Measurements from ENCODE around the gene PMF1.
"Not testable (repeated sequence)": the region's sequence is repeated elsewhere in the genome, so short reads cannot be mapped to it uniquely, and the experiment has no call there.

PMF1 gene

GRCh38 chr1:156182010-156182779 is 30.6 kb upstream of the PMF1 start:
- Histone ChIP-seq H3K9ac (ENCODE audit: low read depth, low read length) (peak overlapping the region; percentile 49; the same call in 1 of the 2 replicates), H3K27ac (ENCODE audit: low read depth, low read length) (peak overlapping the region; percentile 97), H3K4me1 (ENCODE audit: control insufficient read depth, insufficient read depth, low read length) (peaks cover 30% of the 10 kb centered on the region), H3K4me3 (ENCODE audit: low read depth, low read length) (peak overlapping the region; percentile 22)
- H3K9me3 ChIP-seq (ENCODE audit: control insufficient read depth, insufficient read depth, low read length); H3K27me3 ChIP-seq (ENCODE audit: control insufficient read depth, insufficient read depth, low read length); H3K36me3 ChIP-seq (ENCODE audit: control insufficient read depth, insufficient read depth, low read length): not testable (repeated sequence)

GRCh38 chr1:156186347-156187177 is 26.2 kb upstream of the PMF1 start:
- H3K27me3 ChIP-seq (ENCODE audit: control insufficient read depth, insufficient read depth, low read length); H3K4me3 ChIP-seq (ENCODE audit: low read depth, low read length); H3K36me3 ChIP-seq (ENCODE audit: control insufficient read depth, insufficient read depth, low read length); H3K4me1 ChIP-seq (ENCODE audit: control insufficient read depth, insufficient read depth, low read length); H3K27ac ChIP-seq (ENCODE audit: low read depth, low read length); H3K9ac ChIP-seq (ENCODE audit: low read depth, low read length): not testable (repeated sequence)
- H3K9me3 ChIP-seq (ENCODE audit: control insufficient read depth, insufficient read depth, low read length): peaks cover 17% of the 10 kb centered on the region

- H3K9me3 ChIP-seq (ENCODE audit: control insufficient read depth, insufficient read depth, low read length): peaks cover 17% of the 10 kb centered on the region
- not testable (repeated sequence) for H3K36me3 ChIP-seq (ENCODE audit: control insufficient read depth, insufficient read depth, low read length); H3K4me3 ChIP-seq (ENCODE audit: low read depth, low read length); H3K9ac ChIP-seq (ENCODE audit: low read depth, low read length); H3K27me3 ChIP-seq (ENCODE audit: control insufficient read depth, insufficient read depth, low read length); H3K4me1 ChIP-seq (ENCODE audit: control insufficient read depth, insufficient read depth, low read length); H3K27ac ChIP-seq (ENCODE audit: low read depth, low read length)
Measured at GRCh38 chr1:156190265-156190664, 22.5 kb upstream of the PMF1 start.

GRCh38 chr1:156191292-156191964 is 21.4 kb upstream of the PMF1 start:
- Histone ChIP-seq H3K36me3 (ENCODE audit: control insufficient read depth, insufficient read depth, low read length) (peaks cover 11% of the 10 kb centered on the region), H3K27ac (ENCODE audit: low read depth, low read length) (no peak overlapping the region), H3K4me1 (ENCODE audit: control insufficient read depth, insufficient read depth, low read length) (no peaks in the 10 kb centered on the region; the same call in 1 of the 2 replicates), H3K27me3 (ENCODE audit: control insufficient read depth, insufficient read depth, low read length) (no peaks in the 10 kb centered on the region), H3K9me3 (ENCODE audit: control insufficient read depth, insufficient read depth, low read length) (peaks cover 14% of the 10 kb centered on the region), H3K9ac (ENCODE audit: low read depth, low read length) (no peak overlapping the region), H3K4me3 (ENCODE audit: low read depth, low read length) (no peak overlapping the region)

- Histone ChIP-seq H3K4me3 (ENCODE audit: low read depth, low read length) (peak overlapping the region; percentile 44), H3K9me3 (ENCODE audit: control insufficient read depth, insufficient read depth, low read length) (peaks cover 8% of the 10 kb centered on the region; the same call in 1 of the 2 replicates), H3K36me3 (ENCODE audit: control insufficient read depth, insufficient read depth, low read length) (peaks cover 14% of the 10 kb centered on the region), H3K4me1 (ENCODE audit: control insufficient read depth, insufficient read depth, low read length) (no peaks in the 10 kb centered on the region; the same call in 1 of the 2 replicates), H3K27me3 (ENCODE audit: control insufficient read depth, insufficient read depth, low read length) (no peaks in the 10 kb centered on the region), H3K27ac (ENCODE audit: low read depth, low read length) (peak overlapping the region; percentile 89), H3K9ac (ENCODE audit: low read depth, low read length) (peak overlapping the region; percentile 67)
Measured at GRCh38 chr1:156193208-156193487, 19.7 kb upstream of the PMF1 start.

GRCh38 chr1:156193488-156194299 is 19.1 kb upstream of the PMF1 start, which contains the start of gene SLC25A44:
TSS of gene SLC25A44 (plus strand) at chr1:156194104. CDS start at chr1:156199848, 5,744 bp downstream.
- Histone ChIP-seq H3K27me3 (ENCODE audit: control insufficient read depth, insufficient read depth, low read length) (no peaks in the 10 kb centered on the region), H3K27ac (ENCODE audit: low read depth, low read length) (peak within 1 kb of the TSS; percentile 89), H3K9ac (ENCODE audit: low read depth, low read length) (peak within 1 kb of the TSS; percentile 67), H3K4me3 (ENCODE audit: low read depth, low read length) (peak within 1 kb of the TSS; percentile 92), H3K36me3 (ENCODE audit: control insufficient read depth, insufficient read depth, low read length) (peaks cover 15% of the 10 kb centered on the region), H3K9me3 (ENCODE audit: control insufficient read depth, insufficient read depth, low read length) (peaks cover 6% of the 10 kb centered on the region; the same call in 1 of the 2 replicates), H3K4me1 (ENCODE audit: control insufficient read depth, insufficient read depth, low read length) (no peaks in the 10 kb centered on the region; the same call in 1 of the 2 replicates)

- Histone ChIP-seq H3K27me3 (ENCODE audit: control insufficient read depth, insufficient read depth, low read length) (no peaks in the 10 kb centered on the region), H3K9ac (ENCODE audit: low read depth, low read length) (peak overlapping the region; percentile 38; the same call in 1 of the 2 replicates), H3K4me1 (ENCODE audit: control insufficient read depth, insufficient read depth, low read length) (no peaks in the 10 kb centered on the region; the same call in 1 of the 2 replicates), H3K9me3 (ENCODE audit: control insufficient read depth, insufficient read depth, low read length) (0 out of 2 replicates have a peak, but pooled peaks cover under 1% of the 10 kb centered on the region), H3K4me3 (ENCODE audit: low read depth, low read length) (peak overlapping the region; percentile 92), H3K36me3 (ENCODE audit: control insufficient read depth, insufficient read depth, low read length) (peaks cover 20% of the 10 kb centered on the region), H3K27ac (ENCODE audit: low read depth, low read length) (peak overlapping the region; percentile 58)
Measured at GRCh38 chr1:156194300-156194652, 18.5 kb upstream of the PMF1 start.

- Histone ChIP-seq H3K9me3 (ENCODE audit: control insufficient read depth, insufficient read depth, low read length) (no peaks in the 10 kb centered on the region), H3K27ac (ENCODE audit: low read depth, low read length) (no peak overlapping the region), H3K4me3 (ENCODE audit: low read depth, low read length) (no peak overlapping the region), H3K4me1 (ENCODE audit: control insufficient read depth, insufficient read depth, low read length) (no peaks in the 10 kb centered on the region; the same call in 1 of the 2 replicates), H3K9ac (ENCODE audit: low read depth, low read length) (no peak overlapping the region), H3K27me3 (ENCODE audit: control insufficient read depth, insufficient read depth, low read length) (no peaks in the 10 kb centered on the region), H3K36me3 (ENCODE audit: control insufficient read depth, insufficient read depth, low read length) (peaks cover 34% of the 10 kb centered on the region)
Measured at GRCh38 chr1:156195853-156196252, 17.0 kb upstream of the PMF1 start.

GRCh38 chr1:156196445-156196844 is 16.4 kb upstream of the PMF1 start:
- no peak overlapping the region for H3K4me3 ChIP-seq (ENCODE audit: low read depth, low read length)
- no peaks in the 10 kb centered on the region for H3K27me3 ChIP-seq (ENCODE audit: control insufficient read depth, insufficient read depth, low read length)
- H3K27ac ChIP-seq (ENCODE audit: low read depth, low read length): no peak overlapping the region
- H3K9me3 ChIP-seq (ENCODE audit: control insufficient read depth, insufficient read depth, low read length): no peaks in the 10 kb centered on the region
- no peaks in the 10 kb centered on the region; the same call in 1 of the 2 replicates for H3K4me1 ChIP-seq (ENCODE audit: control insufficient read depth, insufficient read depth, low read length)
- H3K9ac ChIP-seq (ENCODE audit: low read depth, low read length): no peak overlapping the region
- peaks cover 34% of the 10 kb centered on the region for H3K36me3 ChIP-seq (ENCODE audit: control insufficient read depth, insufficient read depth, low read length)

GRCh38 chr1:156198831-156199349 is 13.9 kb upstream of the PMF1 start:
- H3K27me3 ChIP-seq (ENCODE audit: control insufficient read depth, insufficient read depth, low read length): no peaks in the 10 kb centered on the region
- no peaks in the 10 kb centered on the region; the same call in 1 of the 2 replicates for H3K4me1 ChIP-seq (ENCODE audit: control insufficient read depth, insufficient read depth, low read length)
- H3K36me3 ChIP-seq (ENCODE audit: control insufficient read depth, insufficient read depth, low read length): peaks cover 50% of the 10 kb centered on the region
- peak overlapping the region; percentile 7 for H3K27ac ChIP-seq (ENCODE audit: low read depth, low read length)
- no peaks in the 10 kb centered on the region for H3K9me3 ChIP-seq (ENCODE audit: control insufficient read depth, insufficient read depth, low read length)
- no peak overlapping the region for H3K4me3 ChIP-seq (ENCODE audit: low read depth, low read length)
- H3K9ac ChIP-seq (ENCODE audit: low read depth, low read length): no peak overlapping the region

All from HUES48 (cell line).